Measurements from ENCODE around the gene MED28. TPM values are rescaled to one million over a fixed set of nuclear protein-coding genes. Genes with fewer than 3 reads are reported as not detected.

MED28 gene
- polyA plus RNA-seq, 1 donor from 2014 or later: 33.7 TPM

- Histone ChIP-seq H3K27ac (ENCODE audit: low read length) (no peak overlapping the region), H3K9ac (ENCODE audit: low read length) (no peak overlapping the region), H3F3A (ENCODE audit: insufficient read depth, low read length, poor library complexity, severe bottlenecking) (no peaks in the 10 kb centered on the region), H3K9me3 (ENCODE audit: low read length) (no peaks in the 10 kb centered on the region), H3K79me2 (replicated peaks; ENCODE audit: insufficient read depth, low read length) (no peaks in the 10 kb centered on the region), H3K4me2 (ENCODE audit: low read length) (no peak overlapping the region), H3K27me3 (ENCODE audit: insufficient read depth, low read depth, low read length) (no peaks in the 10 kb centered on the region), H3K9me2 (ENCODE audit: insufficient read depth, low read length) (no peaks in the 10 kb centered on the region), H3K36me3 (ENCODE audit: insufficient read depth, low read length) (no peaks in the 10 kb centered on the region), H2AFZ (ENCODE audit: low read depth, low read length) (no peak overlapping the region), H3K4me3 (ENCODE audit: low read length) (no peak overlapping the region), H4K20me1 (ENCODE audit: insufficient read depth) (no peaks in the 10 kb centered on the region)
- no peak for TF ChIP-seq EZH2 (IDR thresholded peaks at IDR 0.05; ENCODE audit: borderline replicate concordance, insufficient read depth, low read length, poor library complexity, severe bottlenecking)
- no peak for TF ChIP-seq MXI1 (conservative IDR thresholded peaks at IDR 0.05; ENCODE audit: poor library complexity, severe bottlenecking)
- TF ChIP-seq RAD21 (conservative IDR thresholded peaks at IDR 0.05): no peak
- no peak for TF ChIP-seq CTCF (IDR thresholded peaks at IDR 0.05; ENCODE audit: poor library complexity, severe bottlenecking)
- no peak for TF ChIP-seq TAF1 (IDR thresholded peaks at IDR 0.05; ENCODE audit: low read depth)
- no peak for TF ChIP-seq EP300 (conservative IDR thresholded peaks at IDR 0.05; ENCODE audit: poor library complexity, severe bottlenecking)
- TF ChIP-seq SMC3 (conservative IDR thresholded peaks at IDR 0.05; ENCODE audit: poor library complexity): no peak
- no peak for TF ChIP-seq REST (IDR thresholded peaks at IDR 0.05; ENCODE audit: borderline replicate concordance)
- no peak for TF ChIP-seq POLR2AphosphoS5 (IDR thresholded peaks at IDR 0.05)
These were observed 66.3 kb downstream of the MED28 start for GRCh38 chr4:17680559-17681280.

DNA sequence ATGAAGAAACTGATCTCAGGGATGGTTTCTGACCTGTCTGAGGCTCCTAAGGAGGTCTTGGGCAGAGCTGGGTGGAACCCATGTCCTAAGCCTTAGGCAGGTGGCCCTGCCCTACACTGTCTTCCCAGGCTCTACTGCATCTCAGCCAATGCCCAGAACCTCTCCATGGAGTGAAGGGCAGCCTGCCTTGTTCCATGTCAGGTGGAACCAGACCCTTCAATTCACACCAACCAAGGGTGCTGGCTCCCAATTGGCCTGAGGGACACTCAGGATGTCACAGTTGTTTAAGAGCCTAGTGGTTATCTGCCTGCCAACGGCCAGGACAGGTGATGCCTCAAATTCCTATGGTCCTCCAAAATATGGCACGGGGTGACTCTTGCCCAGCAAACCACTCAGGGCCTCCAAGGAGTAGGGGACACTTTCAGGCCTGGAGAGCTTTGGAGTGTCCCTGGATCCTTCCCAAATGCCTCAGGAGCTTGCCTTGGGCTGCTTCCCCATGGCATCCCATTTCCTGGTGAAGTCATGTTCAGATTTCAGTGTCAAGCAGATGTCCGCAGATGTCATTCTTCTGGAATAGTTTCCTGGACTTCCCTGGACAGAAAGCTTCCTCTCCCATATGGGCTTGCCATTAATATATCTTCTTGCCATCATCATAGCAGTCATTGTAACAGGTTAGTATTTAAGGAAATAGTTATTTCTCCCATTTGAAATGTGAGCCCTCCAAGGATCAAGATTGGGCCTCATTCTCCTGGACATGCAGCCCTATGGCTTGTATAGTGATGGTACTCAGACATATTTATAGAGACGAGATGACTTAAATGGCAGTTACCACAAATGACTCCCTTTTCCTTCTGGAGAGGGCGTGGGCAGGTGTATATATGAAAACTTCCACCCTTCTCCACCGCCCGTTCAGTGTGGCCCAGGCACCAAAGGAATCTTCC, 67.1 kb downstream of the MED28 start:
- H2AFZ ChIP-seq (ENCODE audit: low read depth, low read length): no peak overlapping the region
- TF ChIP-seq RAD21 (conservative IDR thresholded peaks at IDR 0.05) (no peak), MXI1 (conservative IDR thresholded peaks at IDR 0.05; ENCODE audit: poor library complexity, severe bottlenecking) (no peak), REST (IDR thresholded peaks at IDR 0.05; ENCODE audit: borderline replicate concordance) (no peak), TAF1 (IDR thresholded peaks at IDR 0.05; ENCODE audit: low read depth) (no peak), EP300 (conservative IDR thresholded peaks at IDR 0.05; ENCODE audit: poor library complexity, severe bottlenecking) (no peak), POLR2AphosphoS5 (IDR thresholded peaks at IDR 0.05) (no peak), SMC3 (conservative IDR thresholded peaks at IDR 0.05; ENCODE audit: poor library complexity) (no peak), CTCF (IDR thresholded peaks at IDR 0.05; ENCODE audit: poor library complexity, severe bottlenecking) (no peak), EZH2 (IDR thresholded peaks at IDR 0.05; ENCODE audit: borderline replicate concordance, insufficient read depth, low read length, poor library complexity, severe bottlenecking) (no peak)
- H3K4me2 ChIP-seq (ENCODE audit: low read length): no peak overlapping the region
- no peaks in the 10 kb centered on the region for H3K36me3 ChIP-seq (ENCODE audit: insufficient read depth, low read length)
- no peak overlapping the region for H3K9ac ChIP-seq (ENCODE audit: low read length)
- H3K79me2 ChIP-seq (replicated peaks; ENCODE audit: insufficient read depth, low read length): no peaks in the 10 kb centered on the region
- H4K20me1 ChIP-seq (ENCODE audit: insufficient read depth): no peaks in the 10 kb centered on the region
- H3F3A ChIP-seq (ENCODE audit: insufficient read depth, low read length, poor library complexity, severe bottlenecking): no peaks in the 10 kb centered on the region
- H3K27ac ChIP-seq (ENCODE audit: low read length): no peak overlapping the region
- H3K9me3 ChIP-seq (ENCODE audit: low read length): no peaks in the 10 kb centered on the region
- H3K27me3 ChIP-seq (ENCODE audit: insufficient read depth, low read depth, low read length): no peaks in the 10 kb centered on the region
- H3K4me3 ChIP-seq (ENCODE audit: low read length): no peak overlapping the region
- no peaks in the 10 kb centered on the region for H3K9me2 ChIP-seq (ENCODE audit: insufficient read depth, low read length)
